ENCODE data around the gene SLC23A2.
A peak's percentile ranks its signal among the peaks of the same experiment; 100 is the strongest.
"Not testable (repeated sequence)": the region's sequence is repeated elsewhere in the genome, so short reads cannot be mapped to it uniquely, and the experiment has no call there.

Gene SLC23A2

DNA sequence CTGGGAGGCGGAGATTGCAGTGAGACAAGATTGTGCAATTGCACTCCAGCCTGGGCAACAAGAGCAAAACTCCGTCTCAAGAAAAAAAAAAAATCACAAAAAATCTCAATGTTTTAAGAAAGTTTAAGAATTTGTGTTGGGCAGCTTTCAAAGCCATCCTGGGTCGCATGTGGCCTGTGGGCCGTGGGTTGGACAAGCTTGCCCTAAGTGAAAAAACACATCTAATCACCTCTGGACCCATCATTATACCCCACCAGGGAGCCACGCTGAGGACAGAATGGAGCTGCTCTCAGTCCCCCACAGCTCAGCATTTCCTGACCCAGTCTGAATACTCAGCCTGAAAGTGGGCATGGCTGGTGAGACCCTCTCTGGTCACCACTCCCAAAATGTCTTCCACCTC is 150.3 kb downstream of the SLC23A2 start:
- TF ChIP-seq TAF1 (IDR thresholded peaks at IDR 0.05; ENCODE audit: low read depth, low read length): no peak
- no peak for TF ChIP-seq POU2F2 (IDR thresholded peaks at IDR 0.05; ENCODE audit: low read depth, low read length)
- TF ChIP-seq SPI1 (IDR thresholded peaks at IDR 0.05; ENCODE audit: low read depth, low read length): no peak
- no peak for TF ChIP-seq POLR2A (IDR thresholded peaks at IDR 0.05; ENCODE audit: low read depth, low read length)
- no peak for TF ChIP-seq PAX5 (IDR thresholded peaks at IDR 0.05; ENCODE audit: insufficient read depth, low read length, severe bottlenecking)
- TF ChIP-seq POLR2AphosphoS5 (IDR thresholded peaks at IDR 0.05; ENCODE audit: low read depth, low read length): no peak
- FAIRE-seq: no peak
- no peak for DNase-seq (ENCODE audit: insufficient read length, low spot score)

DNA sequence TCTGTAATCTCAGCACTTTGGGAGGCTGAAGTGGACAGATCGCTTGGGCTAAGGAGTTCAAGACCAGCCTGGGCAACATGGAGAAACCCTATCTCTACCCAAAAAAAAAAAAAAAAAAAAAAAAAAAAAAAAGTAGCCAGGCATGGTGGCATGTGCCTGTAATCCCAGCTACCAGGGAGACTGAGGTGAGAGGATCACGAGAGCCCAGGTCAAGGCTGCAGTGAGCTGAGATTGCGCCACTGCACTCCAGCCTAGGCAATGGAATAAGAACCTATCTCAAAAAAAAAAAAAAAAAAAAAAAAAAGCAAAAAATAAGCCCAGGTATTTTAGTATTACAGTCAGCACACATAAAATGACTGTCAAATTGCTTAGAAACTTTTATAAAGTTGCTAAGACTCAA is 152.5 kb downstream of the SLC23A2 start:
- not testable (repeated sequence) for FAIRE-seq; DNase-seq (ENCODE audit: insufficient read length, low spot score)

DNA sequence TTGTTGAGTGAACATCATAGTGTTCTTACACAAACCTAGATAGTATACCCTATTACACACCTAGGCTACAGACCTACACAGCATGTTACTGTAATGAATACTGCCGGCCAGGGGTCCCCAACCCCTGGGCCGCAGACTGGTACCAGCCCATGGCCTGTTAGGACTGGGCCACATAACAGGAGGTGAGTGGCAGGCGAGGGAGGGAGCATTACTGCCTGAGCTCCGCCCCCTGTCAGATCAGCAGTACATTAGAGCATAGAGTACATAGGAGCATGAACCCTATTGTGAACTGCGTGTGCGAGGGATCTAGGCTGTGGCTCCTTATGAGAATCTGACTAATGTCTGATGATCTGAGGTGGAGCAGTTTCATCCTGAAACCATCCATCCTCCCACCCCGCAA is 153.3 kb downstream of the SLC23A2 start:
- FAIRE-seq: no peak
- TF ChIP-seq POLR2A (IDR thresholded peaks at IDR 0.05; ENCODE audit: low read depth, low read length): no peak
- TF ChIP-seq SPI1 (IDR thresholded peaks at IDR 0.05; ENCODE audit: low read depth, low read length): no peak
- peak; percentile 47; the same call in 1 of the 2 replicates for TF ChIP-seq POLR2AphosphoS5 (IDR thresholded peaks at IDR 0.05; ENCODE audit: low read depth, low read length)
- no peak for TF ChIP-seq POU2F2 (IDR thresholded peaks at IDR 0.05; ENCODE audit: low read depth, low read length)
- no peak for TF ChIP-seq PAX5 (IDR thresholded peaks at IDR 0.05; ENCODE audit: insufficient read depth, low read length, severe bottlenecking)
- no peak for TF ChIP-seq TAF1 (IDR thresholded peaks at IDR 0.05; ENCODE audit: low read depth, low read length)
- no peak for DNase-seq (ENCODE audit: insufficient read length, low spot score)

DNA sequence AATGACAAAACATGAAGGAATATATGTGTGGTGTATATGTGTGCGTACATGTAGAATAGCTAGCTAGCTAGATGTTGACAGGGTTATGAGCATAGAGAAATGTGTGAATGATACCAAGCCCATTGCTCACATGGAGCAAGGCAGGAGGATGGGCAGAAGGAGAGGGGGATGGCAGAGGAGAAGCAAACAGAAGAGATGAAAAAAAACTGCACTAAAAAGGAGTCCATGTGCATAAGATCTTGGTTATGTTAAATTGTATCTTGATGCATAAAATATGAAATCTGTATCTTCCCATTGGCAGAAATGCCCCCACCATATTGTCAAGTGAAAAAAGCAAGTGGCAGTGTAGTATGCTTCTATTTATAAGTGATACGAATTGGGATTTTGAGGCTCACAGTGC is 154.5 kb downstream of the SLC23A2 start:
- TF ChIP-seq POLR2AphosphoS5 (IDR thresholded peaks at IDR 0.05; ENCODE audit: low read depth, low read length) (no peak), PAX5 (IDR thresholded peaks at IDR 0.05; ENCODE audit: insufficient read depth, low read length, severe bottlenecking) (no peak)
- DNase-seq (ENCODE audit: insufficient read length, low spot score): no peak
- FAIRE-seq: no peak

DNA sequence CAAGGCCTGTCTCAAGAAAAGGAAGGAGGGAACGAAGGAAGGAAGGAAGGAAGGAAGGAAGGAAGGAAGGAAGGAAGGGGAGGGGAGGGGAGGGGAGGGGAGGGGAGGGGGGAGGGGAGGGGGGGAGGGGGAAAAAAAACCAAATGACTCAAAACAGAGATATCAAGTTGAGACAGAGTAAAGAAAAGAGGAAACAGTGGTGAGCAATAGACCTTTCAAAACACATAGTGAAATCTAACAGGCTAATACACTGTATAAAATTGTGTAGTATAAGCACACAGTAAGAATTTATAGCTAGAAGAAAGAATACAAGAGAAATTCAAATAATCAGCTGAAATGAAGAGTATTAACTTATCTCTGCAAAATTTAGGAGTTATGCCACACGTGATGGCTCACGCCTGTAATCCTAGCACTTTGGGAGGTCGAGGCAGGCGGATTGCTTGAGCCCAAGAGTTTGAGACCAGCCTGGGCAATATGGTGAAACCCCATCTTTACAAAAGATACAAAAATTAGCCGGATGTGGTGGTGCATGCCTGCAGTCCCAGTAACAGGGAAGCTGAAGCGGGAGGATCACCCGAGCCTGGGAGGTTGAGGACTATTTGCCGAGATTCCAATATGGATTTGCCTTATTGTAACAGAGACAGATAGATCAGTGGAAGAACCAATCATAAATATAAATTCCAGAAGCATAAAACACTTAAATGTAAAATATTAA is 156.4 kb downstream of the SLC23A2 start:
- no peak for TF ChIP-seq POLR2AphosphoS5 (IDR thresholded peaks at IDR 0.05; ENCODE audit: low read depth, low read length)
- TF ChIP-seq SPI1 (IDR thresholded peaks at IDR 0.05; ENCODE audit: low read depth, low read length): no peak
- no peak for TF ChIP-seq POLR2A (IDR thresholded peaks at IDR 0.05; ENCODE audit: low read depth, low read length)
- TF ChIP-seq PAX5 (IDR thresholded peaks at IDR 0.05; ENCODE audit: insufficient read depth, low read length, severe bottlenecking): no peak
- TF ChIP-seq TAF1 (IDR thresholded peaks at IDR 0.05; ENCODE audit: low read depth, low read length): no peak
- no peak for TF ChIP-seq POU2F2 (IDR thresholded peaks at IDR 0.05; ENCODE audit: low read depth, low read length)
- no peak for FAIRE-seq
- no peak for DNase-seq (ENCODE audit: insufficient read length, low spot score)

DNA sequence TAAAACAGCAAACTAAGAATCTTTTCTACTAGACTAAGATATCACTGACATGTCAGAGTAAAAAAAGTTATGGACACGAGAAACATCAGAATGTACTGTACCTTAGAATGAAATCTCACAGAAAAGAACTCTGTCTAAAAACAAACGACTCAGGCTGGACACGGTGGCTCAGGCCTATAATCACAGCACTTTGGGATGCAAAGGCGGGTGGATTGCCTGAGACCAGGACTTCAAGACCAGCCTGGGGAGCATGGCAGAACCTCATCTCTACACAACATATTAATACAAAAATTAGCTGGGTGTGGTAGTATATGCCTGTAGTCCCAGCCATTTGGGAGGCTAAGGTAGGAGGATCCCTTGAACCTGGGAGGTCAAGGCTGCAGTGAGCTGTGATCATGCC is 157.0 kb downstream of the SLC23A2 start:
- no peak for TF ChIP-seq POU2F2 (IDR thresholded peaks at IDR 0.05; ENCODE audit: low read depth, low read length)
- FAIRE-seq (peak; percentile 28), DNase-seq (ENCODE audit: insufficient read length, low spot score) (no peak)

DNA sequence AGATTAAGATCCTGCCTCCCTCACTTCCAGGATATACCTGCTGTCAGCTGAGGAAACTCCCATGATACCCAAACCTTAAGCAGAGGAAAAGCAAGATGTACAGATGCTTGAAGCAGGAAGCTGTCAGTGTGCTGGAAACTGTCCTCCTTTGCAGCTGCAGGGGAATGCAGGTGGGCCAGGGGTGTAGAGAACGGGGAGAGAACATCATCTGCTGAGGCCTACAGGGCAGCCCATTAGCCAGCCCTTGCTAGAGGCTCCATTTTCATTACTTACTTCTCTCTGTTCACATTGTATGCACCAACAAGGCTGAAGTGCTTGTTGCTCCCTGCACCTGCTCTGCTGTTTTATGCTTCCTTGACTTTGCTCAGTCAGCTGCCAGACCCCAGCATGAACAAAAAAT is 160.5 kb downstream of the SLC23A2 start:
- DNase-seq (ENCODE audit: insufficient read length, low spot score): no peak
- no peak for FAIRE-seq
- no peak for TF ChIP-seq SPI1 (IDR thresholded peaks at IDR 0.05; ENCODE audit: low read depth, low read length)

DNA sequence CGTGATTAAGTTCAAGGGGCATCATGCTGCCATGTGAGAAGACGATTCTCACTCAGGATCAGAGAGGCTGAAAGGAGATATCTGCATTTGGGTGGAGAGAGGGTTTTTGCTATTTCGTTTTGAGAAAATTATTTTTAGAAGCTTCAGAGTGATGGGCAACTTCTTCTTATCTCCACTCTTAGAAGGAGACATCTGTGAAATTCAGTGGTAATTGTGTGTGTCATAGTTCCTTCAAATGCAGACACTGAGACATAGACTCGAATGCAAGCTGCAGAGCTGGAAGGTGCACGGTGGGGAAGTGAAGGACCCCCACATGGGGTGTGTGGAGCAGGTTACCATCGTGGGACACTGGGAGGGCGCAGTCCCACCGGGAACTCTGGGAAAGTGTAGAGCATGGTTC is 162.8 kb downstream of the SLC23A2 start:
- no peak for FAIRE-seq
- TF ChIP-seq POU2F2 (IDR thresholded peaks at IDR 0.05; ENCODE audit: low read depth, low read length): no peak
- TF ChIP-seq POLR2AphosphoS5 (IDR thresholded peaks at IDR 0.05; ENCODE audit: low read depth, low read length): no peak
- no peak for DNase-seq (ENCODE audit: insufficient read length, low spot score)

DNA sequence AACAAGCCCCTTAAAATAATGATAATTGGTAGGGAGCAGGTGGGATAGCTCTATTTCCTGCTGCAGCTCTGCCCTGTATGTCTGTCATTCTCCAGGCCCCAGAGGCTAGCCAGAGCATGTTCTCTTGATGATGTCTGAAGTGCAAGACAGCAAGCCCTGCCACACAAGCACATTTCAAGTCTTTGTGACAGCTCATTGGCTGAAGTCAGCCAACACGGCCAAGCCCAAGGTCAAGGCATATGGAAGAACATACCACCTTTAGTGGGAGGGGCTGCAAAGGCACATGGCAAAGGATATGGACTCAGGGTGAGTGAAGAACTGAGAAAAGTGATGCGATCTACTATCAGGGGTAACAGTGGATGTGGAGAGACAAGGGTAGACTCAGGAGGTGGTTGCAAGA is 163.6 kb downstream of the SLC23A2 start:
- TF ChIP-seq POLR2AphosphoS5 (IDR thresholded peaks at IDR 0.05; ENCODE audit: low read depth, low read length) (no peak), POLR2A (IDR thresholded peaks at IDR 0.05; ENCODE audit: low read depth, low read length) (no peak), SPI1 (IDR thresholded peaks at IDR 0.05; ENCODE audit: low read depth, low read length) (no peak), PAX5 (IDR thresholded peaks at IDR 0.05; ENCODE audit: insufficient read depth, low read length, severe bottlenecking) (no peak), TAF1 (IDR thresholded peaks at IDR 0.05; ENCODE audit: low read depth, low read length) (no peak), POU2F2 (IDR thresholded peaks at IDR 0.05; ENCODE audit: low read depth, low read length) (no peak)
- FAIRE-seq (peak; percentile 5), DNase-seq (ENCODE audit: insufficient read length, low spot score) (no peak)

DNA sequence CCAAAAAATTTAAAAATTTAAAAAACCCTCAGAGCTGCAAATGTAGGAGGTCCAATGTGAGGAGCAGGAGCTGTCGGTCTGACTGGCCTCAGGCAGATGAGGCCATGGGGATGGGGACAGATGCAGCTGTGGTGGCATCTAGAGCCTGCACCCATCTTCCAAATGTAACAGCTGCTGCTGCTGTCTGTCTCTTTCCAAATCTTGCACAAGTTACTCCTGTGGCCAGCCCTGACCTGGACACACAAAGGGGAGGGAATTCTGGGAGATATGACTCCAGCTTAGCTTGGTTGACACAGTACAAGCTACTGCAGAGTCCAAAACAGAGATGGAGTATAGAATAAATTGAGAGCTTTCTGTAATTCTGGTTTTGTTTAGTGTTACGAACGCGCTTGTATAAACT is 164.4 kb downstream of the SLC23A2 start:
- DNase-seq (ENCODE audit: insufficient read length, low spot score) (no peak), FAIRE-seq (no peak)
- TF ChIP-seq PAX5 (IDR thresholded peaks at IDR 0.05; ENCODE audit: insufficient read depth, low read length, severe bottlenecking) (no peak), SPI1 (IDR thresholded peaks at IDR 0.05; ENCODE audit: low read depth, low read length) (no peak), TAF1 (IDR thresholded peaks at IDR 0.05; ENCODE audit: low read depth, low read length) (no peak), POU2F2 (IDR thresholded peaks at IDR 0.05; ENCODE audit: low read depth, low read length) (no peak), POLR2AphosphoS5 (IDR thresholded peaks at IDR 0.05; ENCODE audit: low read depth, low read length) (no peak), POLR2A (IDR thresholded peaks at IDR 0.05; ENCODE audit: low read depth, low read length) (no peak)

DNA sequence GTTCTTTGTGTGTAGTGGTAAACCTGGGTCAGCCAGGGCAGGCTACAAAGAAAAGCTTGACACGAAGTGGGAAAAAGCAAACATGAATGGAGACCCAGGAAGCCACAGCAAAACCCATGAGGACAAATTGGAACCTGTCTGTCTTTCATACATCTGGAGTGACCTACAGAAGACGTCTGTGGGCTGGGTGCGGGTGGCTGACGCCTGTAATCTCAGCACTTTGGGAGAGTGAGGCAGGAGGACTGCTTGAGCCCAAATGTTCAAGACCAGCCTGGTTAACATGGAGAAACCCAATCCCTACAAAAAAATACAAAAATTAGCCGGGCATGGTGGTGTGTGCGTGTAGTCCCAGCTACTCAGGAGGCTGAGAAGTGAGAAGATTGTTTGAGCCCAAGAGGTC is 164.8 kb downstream of the SLC23A2 start:
- FAIRE-seq (no peak), DNase-seq (ENCODE audit: insufficient read length, low spot score) (no peak)
- no peak for TF ChIP-seq POLR2A (IDR thresholded peaks at IDR 0.05; ENCODE audit: low read depth, low read length)
- TF ChIP-seq POU2F2 (IDR thresholded peaks at IDR 0.05; ENCODE audit: low read depth, low read length): no peak
- TF ChIP-seq TAF1 (IDR thresholded peaks at IDR 0.05; ENCODE audit: low read depth, low read length): no peak
- no peak for TF ChIP-seq POLR2AphosphoS5 (IDR thresholded peaks at IDR 0.05; ENCODE audit: low read depth, low read length)
- TF ChIP-seq PAX5 (IDR thresholded peaks at IDR 0.05; ENCODE audit: insufficient read depth, low read length, severe bottlenecking): no peak
- TF ChIP-seq SPI1 (IDR thresholded peaks at IDR 0.05; ENCODE audit: low read depth, low read length): no peak
